Suprapubic skin (tissue), 3 donors: ENCODE data around the gene KIF3C.

Experiments
- CTCF ChIP-seq, 2 donors: fragments of 200-600 bp in 1 of 2; fragments of 450-650 bp in 1 of 2; sonication (generic) in 1 of 2; IDR thresholded peaks; one replicate each; pipeline ENCODE4 v1.5.1; 2016 to 2019; ENCODE audit warnings: antibody characterized with exemption in 2 of 2, mild to moderate bottlenecking in 1 of 2, moderate library complexity in 1 of 2
- POLR2AphosphoS5 ChIP-seq, 3 donors: sonication (generic); formaldehyde crosslinking; IDR thresholded peaks; one replicate each; pipeline ENCODE4 v1.6.1; 2017; ENCODE audit warnings: antibody characterized with exemption in 3 of 3

DNA sequence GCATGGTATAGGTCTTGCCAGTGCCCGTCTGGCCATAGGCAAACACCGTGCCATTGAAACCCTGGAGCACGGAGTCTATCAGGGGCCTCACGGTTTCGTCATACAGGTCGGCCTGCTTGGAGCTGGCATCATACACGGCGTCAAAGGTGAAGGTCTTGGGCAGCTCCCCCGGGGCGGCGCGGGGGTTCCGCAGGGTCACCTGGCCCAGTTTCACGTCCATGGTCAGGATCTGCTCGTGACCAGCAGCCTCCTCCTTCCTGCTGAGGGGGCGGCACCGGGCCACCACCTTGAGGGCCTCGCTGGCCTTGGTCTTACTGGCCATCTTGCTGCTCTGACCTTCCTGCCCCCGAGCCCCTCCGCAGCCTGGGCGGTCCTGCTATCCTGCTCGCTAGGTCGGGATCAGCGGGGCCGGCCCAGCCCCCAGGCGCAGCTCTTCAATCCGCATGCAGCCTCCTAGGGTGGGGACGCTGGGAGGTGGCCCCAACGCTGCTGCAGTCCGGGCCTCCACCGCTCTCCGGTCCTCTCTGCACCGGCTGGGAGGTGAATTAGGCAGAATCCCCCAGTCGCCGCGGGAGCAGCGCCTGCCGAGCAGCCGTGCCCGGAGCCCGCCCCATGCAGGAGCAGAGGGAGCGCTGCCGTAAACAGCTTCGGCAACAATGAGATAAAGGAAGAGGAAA is 563 bp downstream of the KIF3C start:
- TF ChIP-seq POLR2AphosphoS5 (IDR thresholded peaks at IDR 0.05) (no peak), CTCF (IDR thresholded peaks at IDR 0.05) (no peak)
